SU-DHL-6 (cell line): ENCODE results near the gene B3GALNT1.

Experiments
- CTCF ChIP-seq: fragments of 200-600 bp; sonication (generic); IDR thresholded peaks from one replicate; pipeline ENCODE4 v1.5.1; 2017; ENCODE audit warnings: antibody characterized with exemption, mild to moderate bottlenecking, low read length, moderate library complexity; ENCODE audit not compliant: insufficient read depth, poor library complexity, severe bottlenecking
- EZH2phosphoT487 ChIP-seq: fragments of 200-600 bp; sonication (generic), shearing (Covaris generic); conservative IDR thresholded peaks from 2 replicates; pipeline ENCODE4 v1.6.1; 2018; ENCODE audit warnings: mild to moderate bottlenecking, antibody characterized with exemption, low read length, moderate library complexity, mixed read lengths

GRCh38 chr3:161073181-161073580 lies 32.0 kb downstream of the B3GALNT1 start:
- no peak for TF ChIP-seq CTCF
- TF ChIP-seq EZH2phosphoT487 = no peak
